Natural killer cell (primary cell): ENCODE measurements around the gene PGBD2. TPM values are rescaled to one million over a fixed set of nuclear protein-coding genes. Genes with fewer than 3 reads are reported as not detected.

Experiments
- ATAC-seq, 3 donors: fragments of 150-1000 bp in 2 of 3; fragments of 200-7000 bp in 1 of 3; cut with Tn5 transposase; 1 replicate in 1 of 3; 2 replicates in 2 of 3; pipeline ENCODE4 v1.10.0; 2021; ENCODE audit warnings: mild to moderate bottlenecking in 2 of 3, moderate library complexity in 2 of 3
- DNase-seq, 2 donors: peaks; one replicate each; pipeline versions ENCODE4 v3.0.0 to v3.0.0-alpha.2; 2013 to 2021; ENCODE audit warnings: mixed read lengths in 1 of 2
- H3K27ac ChIP-seq: one replicate; pipeline ENCODE4 v1.5.1; 2013; ENCODE audit warnings: mild to moderate bottlenecking, low read length
- H3K27me3 ChIP-seq: one replicate; pipeline ENCODE4 v1.6.1; 2013; ENCODE audit warnings: low read length; ENCODE audit not compliant: control insufficient read depth, insufficient read depth
- H3K36me3 ChIP-seq: one replicate; pipeline ENCODE4 v1.6.1; 2013; ENCODE audit warnings: low read length; ENCODE audit not compliant: control insufficient read depth, insufficient read depth
- H3K4me1 ChIP-seq: one replicate; pipeline ENCODE4 v1.6.1; 2013; ENCODE audit warnings: low read length; ENCODE audit not compliant: control insufficient read depth, insufficient read depth
- H3K4me3 ChIP-seq: one replicate; pipeline ENCODE4 v1.5.1; 2013; ENCODE audit warnings: low read length
- H3K9me3 ChIP-seq: one replicate; pipeline ENCODE4 v1.6.1; 2013; ENCODE audit warnings: low read length; ENCODE audit not compliant: control insufficient read depth, insufficient read depth
- H3K27ac Mint-ChIP-seq, 2 donors: one replicate each; pipeline ENCODE4 v1.8.0; 2022; ENCODE audit warnings: mild to moderate bottlenecking in 2 of 2, mixed read lengths in 2 of 2, moderate library complexity in 1 of 2
- H3K27me3 Mint-ChIP-seq, 2 donors: one replicate each; pipeline ENCODE4 v1.8.0; 2022; ENCODE audit warnings: low read depth in 2 of 2, mixed read lengths in 2 of 2
- H3K36me3 Mint-ChIP-seq: one replicate; pipeline ENCODE4 v1.8.0; 2022; ENCODE audit warnings: mixed read lengths
- H3K4me1 Mint-ChIP-seq, 2 donors: one replicate each; pipeline ENCODE4 v1.8.0; 2022; ENCODE audit warnings: mixed read lengths in 2 of 2
- H3K4me3 Mint-ChIP-seq: one replicate; pipeline ENCODE4 v1.8.0; 2022; ENCODE audit warnings: mild to moderate bottlenecking, moderate library complexity, mixed read lengths
- H3K9me3 Mint-ChIP-seq, 2 donors: one replicate each; pipeline ENCODE4 v1.8.0; 2022; ENCODE audit warnings: mixed read lengths in 2 of 2
- WGBS: methylation state at CpG from one replicate; pipeline ENCODE4 v1.1.7; 2013; ENCODE audit warnings: missing lambda C conversion rate; ENCODE audit not compliant: insufficient coverage; 5-methylcytosine and 5-hydroxymethylcytosine counted together
- intact Hi-C: fragments of 100-400 bp; cut with micrococcal nuclease; formaldehyde crosslinking; loops from one replicate; pipeline ENCODE4 v1.14.2; 2022
- total RNA-seq, 4 donors: library from RNA; stranded (reverse); fragments of 120-200 nt in 1 of 4; gene quantifications; one replicate each; pipeline versions ENCODE4 v1.2.3 to v1.2.4, GENCODE V29; 2013 to 2022
- TF ChIP-seq, protein P1 (sequence below): fragments of 200-600 bp; IDR thresholded peaks from one replicate; pipeline ENCODE4 v1.8.0; 2022; ENCODE audit warnings: antibody characterized with exemption

PGBD2 gene
- total RNA-seq, 3 donors from 2014 or later (not counting 1 experiment from before 2014, with no cell fraction given): 3.1 to 9.2 (median 6.2) TPM

DNA sequence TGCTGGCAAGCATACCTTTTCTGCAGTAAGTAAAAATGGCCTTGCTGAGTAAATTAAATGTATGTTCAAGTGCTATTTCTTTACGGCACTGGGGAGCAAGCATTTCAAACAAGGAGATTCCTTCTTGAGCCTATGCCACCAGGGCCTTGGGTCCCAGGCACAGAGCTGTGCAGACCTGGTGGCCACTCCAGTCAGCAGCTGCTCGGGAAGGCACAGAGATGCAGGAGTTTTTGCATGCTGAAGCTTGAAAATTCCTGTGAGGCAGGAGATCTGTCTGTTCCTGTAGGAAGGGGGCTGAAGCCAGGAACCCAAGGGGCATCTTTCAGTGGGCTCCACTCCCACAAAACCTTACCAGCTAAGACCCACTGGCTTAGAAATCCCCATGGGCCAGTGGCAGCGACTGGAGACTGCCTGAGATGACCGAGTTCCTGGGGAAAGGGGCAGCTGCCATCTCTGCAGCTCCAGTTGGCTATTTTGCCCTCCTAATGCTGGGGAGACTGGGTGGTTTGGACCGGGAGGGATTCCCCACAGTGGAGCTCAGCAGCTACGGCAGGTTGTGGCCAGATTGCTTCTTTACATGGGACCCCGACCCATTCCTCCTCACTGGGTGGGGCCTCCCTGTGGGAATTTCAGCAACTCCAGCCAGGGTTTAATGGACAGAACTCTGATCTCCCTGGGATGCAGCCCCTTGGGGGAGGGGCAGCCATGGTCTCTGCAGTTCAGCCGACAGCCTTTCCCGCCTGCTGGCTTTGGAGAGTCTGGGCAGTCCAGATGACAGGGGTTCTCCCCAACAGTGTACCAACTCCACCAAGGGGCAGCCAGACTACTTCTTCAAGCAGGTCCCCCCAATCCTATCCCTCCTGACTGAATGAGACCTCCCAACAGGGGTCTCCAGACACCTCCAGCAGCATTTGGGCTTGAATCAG lies 8.4 kb upstream of the PGBD2 start:
- no peaks in the 10 kb centered on the region for H3K4me1 Mint-ChIP-seq
- H3K36me3 ChIP-seq: no peaks in the 10 kb centered on the region
- TF ChIP-seq, protein P1, sequence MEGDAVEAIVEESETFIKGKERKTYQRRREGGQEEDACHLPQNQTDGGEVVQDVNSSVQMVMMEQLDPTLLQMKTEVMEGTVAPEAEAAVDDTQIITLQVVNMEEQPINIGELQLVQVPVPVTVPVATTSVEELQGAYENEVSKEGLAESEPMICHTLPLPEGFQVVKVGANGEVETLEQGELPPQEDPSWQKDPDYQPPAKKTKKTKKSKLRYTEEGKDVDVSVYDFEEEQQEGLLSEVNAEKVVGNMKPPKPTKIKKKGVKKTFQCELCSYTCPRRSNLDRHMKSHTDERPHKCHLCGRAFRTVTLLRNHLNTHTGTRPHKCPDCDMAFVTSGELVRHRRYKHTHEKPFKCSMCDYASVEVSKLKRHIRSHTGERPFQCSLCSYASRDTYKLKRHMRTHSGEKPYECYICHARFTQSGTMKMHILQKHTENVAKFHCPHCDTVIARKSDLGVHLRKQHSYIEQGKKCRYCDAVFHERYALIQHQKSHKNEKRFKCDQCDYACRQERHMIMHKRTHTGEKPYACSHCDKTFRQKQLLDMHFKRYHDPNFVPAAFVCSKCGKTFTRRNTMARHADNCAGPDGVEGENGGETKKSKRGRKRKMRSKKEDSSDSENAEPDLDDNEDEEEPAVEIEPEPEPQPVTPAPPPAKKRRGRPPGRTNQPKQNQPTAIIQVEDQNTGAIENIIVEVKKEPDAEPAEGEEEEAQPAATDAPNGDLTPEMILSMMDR: no peak
- DNase-seq (no peak), ATAC-seq (no peak)
- no peaks in the 10 kb centered on the region for H3K36me3 Mint-ChIP-seq
- no peak overlapping the region for H3K27ac Mint-ChIP-seq
- 66% methylated on average over 9 of the region's 9 CpGs for WGBS
- no peaks in the 10 kb centered on the region for H3K9me3 ChIP-seq
- intact Hi-C loops: no loop called here
- H3K4me1 ChIP-seq: no peaks in the 10 kb centered on the region
- H3K27ac ChIP-seq: no peak overlapping the region
- H3K9me3 Mint-ChIP-seq: no peaks in the 10 kb centered on the region
- H3K27me3 Mint-ChIP-seq: peaks cover 25 to 63% of the 10 kb centered on the region in 2 donors
- no peak overlapping the region for H3K4me3 ChIP-seq
- H3K4me3 Mint-ChIP-seq: no peak overlapping the region
- H3K27me3 ChIP-seq: peaks cover 10% of the 10 kb centered on the region

DNA sequence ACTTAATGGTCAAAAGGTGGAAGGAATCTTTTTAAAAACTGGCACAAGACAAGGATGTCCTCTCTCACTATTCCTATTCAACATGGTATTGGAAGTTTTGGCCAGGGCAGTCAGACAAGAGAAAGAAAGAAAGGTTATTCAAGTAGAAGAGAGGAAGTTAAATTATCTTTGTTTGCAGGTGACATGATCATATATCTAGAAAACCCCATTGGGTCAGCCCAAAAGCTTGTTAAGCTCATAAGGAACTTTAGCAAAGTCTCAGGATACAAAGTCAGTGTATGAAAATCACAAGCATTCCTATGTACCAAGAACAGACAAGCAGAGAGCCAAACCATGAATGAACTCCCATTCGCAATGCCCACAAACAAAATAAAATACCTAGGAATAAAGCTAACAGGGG lies 5.4 kb upstream of the PGBD2 start:
- H3K9me3 ChIP-seq: no peaks in the 10 kb centered on the region
- H3K4me1 ChIP-seq: peaks cover 2% of the 10 kb centered on the region
- DNase-seq: no peak
- intact Hi-C loops: no loop called here
- no peaks in the 10 kb centered on the region for H3K9me3 Mint-ChIP-seq
- no peaks in the 10 kb centered on the region for H3K36me3 ChIP-seq
- peaks cover 10% of the 10 kb centered on the region for H3K27me3 ChIP-seq
- peaks cover 27 to 48% of the 10 kb centered on the region in 2 donors for H3K27me3 Mint-ChIP-seq
- TF ChIP-seq, protein P1: no peak
- H3K4me1 Mint-ChIP-seq: no peaks in the 10 kb centered on the region
- no peak overlapping the region for H3K27ac Mint-ChIP-seq
- no peak overlapping the region for H3K4me3 Mint-ChIP-seq
- no peak overlapping the region for H3K4me3 ChIP-seq
- ATAC-seq: no peak
- H3K27ac ChIP-seq: no peak overlapping the region
- WGBS: 100% methylated on average over 1 of the region's 1 CpG
- H3K36me3 Mint-ChIP-seq: no peaks in the 10 kb centered on the region

DNA sequence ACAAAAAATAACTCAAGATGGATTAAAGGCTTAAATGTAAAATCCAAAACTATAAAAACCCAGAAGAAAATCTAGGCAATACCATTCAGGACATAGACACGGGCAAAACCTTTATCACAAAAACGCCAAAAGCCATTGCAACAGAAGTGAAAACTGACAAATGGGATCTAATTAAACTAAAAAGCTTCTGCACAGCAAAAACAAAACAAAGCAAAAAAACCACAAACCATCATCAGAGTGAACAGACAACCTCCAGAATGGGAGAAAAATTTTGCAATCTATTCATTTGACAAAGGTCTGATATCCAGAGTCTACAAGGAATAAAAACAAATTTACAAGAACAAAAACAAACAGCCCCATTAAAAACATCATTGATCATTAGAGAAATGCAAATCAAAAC lies 4.5 kb upstream of the PGBD2 start:
- no peak overlapping the region for H3K4me3 Mint-ChIP-seq
- Histone ChIP-seq H3K4me1 (peaks cover 5% of the 10 kb centered on the region), H3K27me3 (peaks cover 10% of the 10 kb centered on the region), H3K27ac (no peak overlapping the region), H3K4me3 (no peak overlapping the region), H3K36me3 (no peaks in the 10 kb centered on the region), H3K9me3 (no peaks in the 10 kb centered on the region)
- TF ChIP-seq, protein P1: no peak
- ATAC-seq (no peak), DNase-seq (no peak)
- no peak overlapping the region for H3K27ac Mint-ChIP-seq
- H3K9me3 Mint-ChIP-seq: no peaks in the 10 kb centered on the region
- 54% methylated on average over 2 of the region's 2 CpGs for WGBS
- no peaks in the 10 kb centered on the region for H3K36me3 Mint-ChIP-seq
- peaks cover 0 to under 1% of the 10 kb centered on the region in 2 donors for H3K4me1 Mint-ChIP-seq
- peaks cover 27 to 41% of the 10 kb centered on the region in 2 donors for H3K27me3 Mint-ChIP-seq
- intact Hi-C loops: no loop called here
